ENCODE measurements around the gene RALGDS.

RALGDS gene

DNA sequence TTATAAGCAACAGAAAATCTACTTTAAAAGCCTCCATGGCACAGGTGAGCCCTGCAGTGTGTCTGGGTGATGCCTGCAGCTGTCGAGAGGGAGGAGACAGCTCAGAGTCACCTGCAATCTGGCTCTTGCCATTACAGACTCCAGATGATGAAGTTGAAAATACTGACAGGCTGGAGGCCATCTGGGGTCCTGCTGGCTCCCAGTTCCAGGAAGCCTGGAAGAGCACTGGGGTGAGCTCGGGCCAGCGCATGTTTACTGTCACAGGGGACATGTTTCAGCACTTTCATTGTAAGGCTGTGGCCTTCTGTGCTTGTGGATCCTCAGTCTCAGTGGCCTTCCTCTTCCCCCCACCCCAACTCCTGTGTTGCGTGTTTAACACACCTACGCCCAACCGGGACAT is 30.9 kb downstream of the RALGDS start:
- no peak for TF ChIP-seq SNAI2 (CRISPR knock-in tag; IDR thresholded peaks at IDR 0.05)
- TF ChIP-seq TCF4 (CRISPR knock-in tag; IDR thresholded peaks at IDR 0.05; ENCODE audit: borderline replicate concordance), result peak; percentile 72; the same call in 1 of the 2 replicates
- TF ChIP-seq RARB (CRISPR knock-in tag; IDR thresholded peaks at IDR 0.05), result no peak
- TF ChIP-seq ZFP3 (CRISPR knock-in tag; IDR thresholded peaks at IDR 0.05), result no peak
- ATAC-seq, result peak; percentile 24; the same call in 1 of the 3 replicates

DNA sequence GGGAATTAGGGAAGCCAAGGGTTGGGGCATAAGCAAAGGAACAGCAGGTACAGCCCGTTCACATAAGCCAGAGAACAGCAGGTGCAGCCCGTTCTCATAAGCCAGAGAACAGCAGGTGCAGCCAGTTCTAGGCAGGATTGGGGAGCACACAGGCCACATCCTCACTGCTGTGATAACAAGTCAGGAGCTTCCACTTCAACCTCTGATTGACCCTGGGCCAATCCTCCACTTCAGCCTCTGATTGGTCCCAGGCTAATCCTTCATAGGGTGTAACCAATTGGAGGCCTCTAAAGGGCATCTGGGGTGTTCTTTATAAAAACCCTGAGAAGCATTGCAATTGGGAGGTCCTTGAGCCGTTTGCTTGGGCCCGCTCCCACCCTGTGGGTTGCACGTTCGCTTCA is 31.8 kb downstream of the RALGDS start:
- peak; percentile 14; the same call in 1 of the 3 replicates for ATAC-seq
- TF ChIP-seq TOX (CRISPR knock-in tag; IDR thresholded peaks at IDR 0.05; ENCODE audit: borderline replicate concordance), result no peak
- TF ChIP-seq ARNTL (CRISPR knock-in tag; IDR thresholded peaks at IDR 0.05; ENCODE audit: borderline replicate concordance, low read depth), result no peak
- TF ChIP-seq ZFP30 (CRISPR knock-in tag; IDR thresholded peaks at IDR 0.05), result no peak
- TF ChIP-seq, protein P1, sequence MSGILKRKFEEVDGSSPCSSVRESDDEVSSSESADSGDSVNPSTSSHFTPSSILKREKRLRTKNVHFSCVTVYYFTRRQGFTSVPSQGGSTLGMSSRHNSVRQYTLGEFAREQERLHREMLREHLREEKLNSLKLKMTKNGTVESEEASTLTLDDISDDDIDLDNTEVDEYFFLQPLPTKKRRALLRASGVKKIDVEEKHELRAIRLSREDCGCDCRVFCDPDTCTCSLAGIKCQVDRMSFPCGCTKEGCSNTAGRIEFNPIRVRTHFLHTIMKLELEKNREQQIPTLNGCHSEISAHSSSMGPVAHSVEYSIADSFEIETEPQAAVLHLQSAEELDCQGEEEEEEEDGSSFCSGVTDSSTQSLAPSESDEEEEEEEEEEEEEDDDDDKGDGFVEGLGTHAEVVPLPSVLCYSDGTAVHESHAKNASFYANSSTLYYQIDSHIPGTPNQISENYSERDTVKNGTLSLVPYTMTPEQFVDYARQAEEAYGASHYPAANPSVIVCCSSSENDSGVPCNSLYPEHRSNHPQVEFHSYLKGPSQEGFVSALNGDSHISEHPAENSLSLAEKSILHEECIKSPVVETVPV (CRISPR knock-in tag; IDR thresholded peaks at IDR 0.05), result no peak
- TF ChIP-seq, protein P2, sequence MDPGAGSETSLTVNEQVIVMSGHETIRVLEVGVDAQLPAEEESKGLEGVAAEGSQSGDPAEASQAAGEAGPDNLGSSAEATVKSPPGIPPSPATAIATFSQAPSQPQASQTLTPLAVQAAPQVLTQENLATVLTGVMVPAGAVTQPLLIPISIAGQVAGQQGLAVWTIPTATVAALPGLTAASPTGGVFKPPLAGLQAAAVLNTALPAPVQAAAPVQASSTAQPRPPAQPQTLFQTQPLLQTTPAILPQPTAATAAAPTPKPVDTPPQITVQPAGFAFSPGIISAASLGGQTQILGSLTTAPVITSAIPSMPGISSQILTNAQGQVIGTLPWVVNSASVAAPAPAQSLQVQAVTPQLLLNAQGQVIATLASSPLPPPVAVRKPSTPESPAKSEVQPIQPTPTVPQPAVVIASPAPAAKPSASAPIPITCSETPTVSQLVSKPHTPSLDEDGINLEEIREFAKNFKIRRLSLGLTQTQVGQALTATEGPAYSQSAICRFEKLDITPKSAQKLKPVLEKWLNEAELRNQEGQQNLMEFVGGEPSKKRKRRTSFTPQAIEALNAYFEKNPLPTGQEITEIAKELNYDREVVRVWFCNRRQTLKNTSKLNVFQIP (CRISPR knock-in tag; IDR thresholded peaks at IDR 0.05; ENCODE audit: borderline replicate concordance, low read depth), result no peak
- TF ChIP-seq, protein P3, sequence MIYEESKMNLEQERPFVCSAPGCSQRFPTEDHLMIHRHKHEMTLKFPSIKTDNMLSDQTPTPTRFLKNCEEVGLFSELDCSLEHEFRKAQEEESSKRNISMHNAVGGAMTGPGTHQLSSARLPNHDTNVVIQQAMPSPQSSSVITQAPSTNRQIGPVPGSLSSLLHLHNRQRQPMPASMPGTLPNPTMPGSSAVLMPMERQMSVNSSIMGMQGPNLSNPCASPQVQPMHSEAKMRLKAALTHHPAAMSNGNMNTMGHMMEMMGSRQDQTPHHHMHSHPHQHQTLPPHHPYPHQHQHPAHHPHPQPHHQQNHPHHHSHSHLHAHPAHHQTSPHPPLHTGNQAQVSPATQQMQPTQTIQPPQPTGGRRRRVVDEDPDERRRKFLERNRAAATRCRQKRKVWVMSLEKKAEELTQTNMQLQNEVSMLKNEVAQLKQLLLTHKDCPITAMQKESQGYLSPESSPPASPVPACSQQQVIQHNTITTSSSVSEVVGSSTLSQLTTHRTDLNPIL (CRISPR knock-in tag; IDR thresholded peaks at IDR 0.05; ENCODE audit: low read depth), result no peak
- no peak for TF ChIP-seq OSR1 (CRISPR knock-in tag; IDR thresholded peaks at IDR 0.05)
- TF ChIP-seq GLIS3 (CRISPR knock-in tag; IDR thresholded peaks at IDR 0.05), result no peak
- TF ChIP-seq RARB (CRISPR knock-in tag; IDR thresholded peaks at IDR 0.05), result no peak
- TF ChIP-seq, protein P4, sequence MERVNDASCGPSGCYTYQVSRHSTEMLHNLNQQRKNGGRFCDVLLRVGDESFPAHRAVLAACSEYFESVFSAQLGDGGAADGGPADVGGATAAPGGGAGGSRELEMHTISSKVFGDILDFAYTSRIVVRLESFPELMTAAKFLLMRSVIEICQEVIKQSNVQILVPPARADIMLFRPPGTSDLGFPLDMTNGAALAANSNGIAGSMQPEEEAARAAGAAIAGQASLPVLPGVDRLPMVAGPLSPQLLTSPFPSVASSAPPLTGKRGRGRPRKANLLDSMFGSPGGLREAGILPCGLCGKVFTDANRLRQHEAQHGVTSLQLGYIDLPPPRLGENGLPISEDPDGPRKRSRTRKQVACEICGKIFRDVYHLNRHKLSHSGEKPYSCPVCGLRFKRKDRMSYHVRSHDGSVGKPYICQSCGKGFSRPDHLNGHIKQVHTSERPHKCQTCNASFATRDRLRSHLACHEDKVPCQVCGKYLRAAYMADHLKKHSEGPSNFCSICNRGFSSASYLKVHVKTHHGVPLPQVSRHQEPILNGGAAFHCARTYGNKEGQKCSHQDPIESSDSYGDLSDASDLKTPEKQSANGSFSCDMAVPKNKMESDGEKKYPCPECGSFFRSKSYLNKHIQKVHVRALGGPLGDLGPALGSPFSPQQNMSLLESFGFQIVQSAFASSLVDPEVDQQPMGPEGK (CRISPR knock-in tag; IDR thresholded peaks at IDR 0.05; ENCODE audit: borderline replicate concordance), result no peak
- TF ChIP-seq CSDC2 (CRISPR knock-in tag; IDR thresholded peaks at IDR 0.05), result no peak
- TF ChIP-seq TCF4 (CRISPR knock-in tag; IDR thresholded peaks at IDR 0.05; ENCODE audit: borderline replicate concordance), result no peak
- TF ChIP-seq SNAI2 (CRISPR knock-in tag; IDR thresholded peaks at IDR 0.05), result no peak
- no peak for TF ChIP-seq BACH2 (CRISPR knock-in tag; IDR thresholded peaks at IDR 0.05; ENCODE audit: borderline replicate concordance)
- TF ChIP-seq ZNF8 (CRISPR knock-in tag; IDR thresholded peaks at IDR 0.05), result no peak
- TF ChIP-seq ZNF565 (CRISPR knock-in tag; conservative IDR thresholded peaks at IDR 0.05; ENCODE audit: low read depth), result no peak
- TF ChIP-seq ZC3H10 (CRISPR knock-in tag; IDR thresholded peaks at IDR 0.05), result no peak

DNA sequence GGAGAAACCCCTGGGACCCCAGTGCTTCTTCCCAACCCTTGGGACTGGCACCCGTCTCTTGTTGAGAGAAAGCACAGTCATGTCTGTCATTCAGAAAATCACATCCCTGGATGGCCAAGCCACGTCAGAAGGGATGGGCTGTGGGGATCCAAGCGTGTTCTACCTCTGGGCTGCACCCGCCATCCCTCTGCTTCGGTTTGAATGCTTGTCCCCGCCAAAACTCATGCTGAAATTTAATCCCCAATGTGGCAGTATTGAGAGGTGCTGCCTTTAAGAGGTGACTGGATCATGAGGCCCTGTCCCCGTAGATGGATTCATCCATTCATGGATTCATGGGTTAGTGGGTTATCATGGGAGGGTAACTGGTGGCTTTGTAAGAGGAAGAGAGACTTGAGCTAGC is 32.3 kb downstream of the RALGDS start:
- no peak for ATAC-seq
- TF ChIP-seq BACH2 (CRISPR knock-in tag; IDR thresholded peaks at IDR 0.05; ENCODE audit: borderline replicate concordance) (no peak), TOX (CRISPR knock-in tag; IDR thresholded peaks at IDR 0.05; ENCODE audit: borderline replicate concordance) (no peak), PPARA (CRISPR knock-in tag; IDR thresholded peaks at IDR 0.05; ENCODE audit: borderline replicate concordance) (no peak), RARB (CRISPR knock-in tag; IDR thresholded peaks at IDR 0.05) (no peak), ZC3H10 (CRISPR knock-in tag; IDR thresholded peaks at IDR 0.05) (no peak)
- TF ChIP-seq, protein P4 (CRISPR knock-in tag; IDR thresholded peaks at IDR 0.05; ENCODE audit: borderline replicate concordance), result no peak

DNA sequence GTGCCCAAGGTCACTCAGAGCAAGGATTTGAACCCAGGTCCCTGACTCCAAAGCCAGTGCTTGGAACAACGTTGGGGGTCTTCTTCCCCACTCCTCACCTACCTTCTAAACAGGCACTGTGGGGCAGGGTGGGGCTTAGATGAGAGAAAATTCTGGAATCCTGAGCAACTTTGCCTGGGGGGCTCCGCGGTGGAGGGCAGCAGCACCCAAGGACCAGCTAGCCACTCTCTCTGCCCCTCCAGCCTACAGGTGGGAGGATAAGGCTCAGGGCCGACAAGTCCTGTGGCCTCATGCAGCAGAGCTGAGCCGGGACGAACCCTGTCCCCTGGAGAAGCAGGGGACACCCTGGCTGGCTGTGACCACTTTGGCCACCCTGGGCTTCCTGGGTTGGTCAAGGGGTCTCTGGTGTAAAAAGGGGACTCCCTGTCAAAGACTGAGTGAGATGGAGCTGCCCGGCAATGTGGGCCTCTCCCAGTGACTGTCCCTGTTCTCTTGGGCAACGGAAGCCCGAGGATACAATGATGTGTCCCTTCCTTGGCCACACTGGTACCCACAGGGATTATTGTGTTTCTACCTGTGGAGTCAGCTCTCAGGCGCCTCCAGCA is 32.8 kb downstream of the RALGDS start:
- no peak for ATAC-seq
- TF ChIP-seq, protein P4 (CRISPR knock-in tag; IDR thresholded peaks at IDR 0.05; ENCODE audit: borderline replicate concordance), result no peak
- TF ChIP-seq ESRRG (CRISPR knock-in tag; IDR thresholded peaks at IDR 0.05) (no peak), CSDC2 (CRISPR knock-in tag; IDR thresholded peaks at IDR 0.05) (no peak), TCF4 (CRISPR knock-in tag; IDR thresholded peaks at IDR 0.05; ENCODE audit: borderline replicate concordance) (no peak), ARNTL (CRISPR knock-in tag; IDR thresholded peaks at IDR 0.05; ENCODE audit: borderline replicate concordance, low read depth) (no peak), OSR1 (CRISPR knock-in tag; IDR thresholded peaks at IDR 0.05) (no peak), ZC3H10 (CRISPR knock-in tag; IDR thresholded peaks at IDR 0.05) (no peak), ZNF70 (CRISPR knock-in tag; IDR thresholded peaks at IDR 0.05) (no peak), RARB (CRISPR knock-in tag; IDR thresholded peaks at IDR 0.05) (no peak), ZFP30 (CRISPR knock-in tag; IDR thresholded peaks at IDR 0.05) (no peak), TOX (CRISPR knock-in tag; IDR thresholded peaks at IDR 0.05; ENCODE audit: borderline replicate concordance) (no peak), ISL1 (CRISPR knock-in tag; IDR thresholded peaks at IDR 0.05) (no peak)
- TF ChIP-seq, protein P1 (CRISPR knock-in tag; IDR thresholded peaks at IDR 0.05), result no peak
